Glomerular visceral epithelial cell (primary cell): Measurements from ENCODE around the gene CPN2.

Experiments used
- DNase-seq: peaks from one replicate; pipeline ENCODE4 v3.0.0-alpha.2; 2016; ENCODE audit errors: extremely low spot score

The CPN2 gene

GRCh38 chr3:194313560-194314387 is 37.4 kb downstream of the CPN2 start:
- no peak for DNase-seq

GRCh38 chr3:194312743-194313281 is 38.3 kb downstream of the CPN2 start:
- no peak for DNase-seq

GRCh38 chr3:194312186-194312742 is 38.9 kb downstream of the CPN2 start:
- DNase-seq: no peak

GRCh38 chr3:194311000-194311399 is 40.1 kb downstream of the CPN2 start:
- DNase-seq: no peak

GRCh38 chr3:194310060-194310835 is 40.9 kb downstream of the CPN2 start:
- no peak for DNase-seq

GRCh38 chr3:194308601-194309449 is 42.3 kb downstream of the CPN2 start:
- peak; percentile 51 for DNase-seq

GRCh38 chr3:194307849-194308248 is 43.3 kb downstream of the CPN2 start:
- no peak for DNase-seq

- no peak for DNase-seq
These were observed 44.1 kb downstream of the CPN2 start for GRCh38 chr3:194306771-194307640.

GRCh38 chr3:194306109-194306686 is 44.9 kb downstream of the CPN2 start:
- DNase-seq: no peak

GRCh38 chr3:194305356-194306108 is 45.6 kb downstream of the CPN2 start:
- DNase-seq: no peak

GRCh38 chr3:194304186-194304917 is 46.8 kb downstream of the CPN2 start:
- DNase-seq: no peak

- no peak for DNase-seq
These were observed 47.4 kb downstream of the CPN2 start for GRCh38 chr3:194303749-194304148.

- DNase-seq: no peak
These were observed 49.4 kb downstream of the CPN2 start for GRCh38 chr3:194301730-194302129.

GRCh38 chr3:194300936-194301335 is 50.2 kb downstream of the CPN2 start:
- no peak for DNase-seq

GRCh38 chr3:194300382-194300758 is 50.8 kb downstream of the CPN2 start:
- DNase-seq: peak; percentile 60

- peak; percentile 46 for DNase-seq
These were observed 52.5 kb downstream of the CPN2 start for GRCh38 chr3:194298331-194299227.

- DNase-seq: peak; percentile 91
These were observed 54.5 kb downstream of the CPN2 start for GRCh38 chr3:194296454-194297263.
